VCaP (cell line): Measurements from ENCODE around the gene TJP3.
A peak's percentile ranks its signal among the peaks of the same experiment; 100 is the strongest.

ENCODE experiments used
- H3K27ac ChIP-seq: fragments of 450-650 bp; 2 replicates; pipeline ENCODE4 v1.5.1; 2017
- TF ChIP-seq, protein P1 (sequence below): fragments of 450-650 bp; conservative IDR thresholded peaks from 2 replicates; pipeline ENCODE4 v1.5.1; 2017; ENCODE audit warnings: mild to moderate bottlenecking, moderate library complexity

The TJP3 gene

DNA sequence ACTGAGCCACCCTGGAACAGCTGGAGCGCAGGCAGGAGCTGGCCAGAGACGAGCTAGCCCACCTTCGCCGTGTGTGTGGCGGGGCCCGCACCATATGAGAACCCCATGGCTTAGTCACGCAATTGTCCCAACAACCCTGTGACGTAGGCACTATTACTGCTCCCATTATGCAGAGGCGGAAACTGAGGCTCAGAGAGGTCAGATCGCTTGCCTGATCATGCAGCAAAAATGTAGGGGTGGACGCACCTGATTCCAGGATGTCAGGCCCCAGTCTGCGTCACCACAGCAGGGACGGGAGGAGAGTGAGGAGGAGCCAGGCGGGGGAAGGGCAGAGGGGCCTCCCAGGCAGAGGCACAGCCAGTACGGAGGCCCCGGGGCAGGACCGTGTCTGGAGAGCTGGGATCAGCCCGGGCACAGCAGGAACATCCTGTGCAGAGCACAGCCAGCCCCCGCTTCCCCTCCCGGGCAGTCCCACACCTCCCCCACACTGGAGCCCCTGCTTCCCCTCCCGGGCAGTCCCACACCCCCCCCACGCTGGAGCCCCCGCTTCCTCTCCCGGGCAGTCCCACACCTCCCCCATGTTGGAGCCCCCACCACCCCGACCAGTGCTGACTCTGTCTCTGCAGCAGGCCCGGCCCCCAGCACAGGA is 24.7 kb upstream of the TJP3 start:
- no peak overlapping the region for H3K27ac ChIP-seq
- TF ChIP-seq, protein P1, sequence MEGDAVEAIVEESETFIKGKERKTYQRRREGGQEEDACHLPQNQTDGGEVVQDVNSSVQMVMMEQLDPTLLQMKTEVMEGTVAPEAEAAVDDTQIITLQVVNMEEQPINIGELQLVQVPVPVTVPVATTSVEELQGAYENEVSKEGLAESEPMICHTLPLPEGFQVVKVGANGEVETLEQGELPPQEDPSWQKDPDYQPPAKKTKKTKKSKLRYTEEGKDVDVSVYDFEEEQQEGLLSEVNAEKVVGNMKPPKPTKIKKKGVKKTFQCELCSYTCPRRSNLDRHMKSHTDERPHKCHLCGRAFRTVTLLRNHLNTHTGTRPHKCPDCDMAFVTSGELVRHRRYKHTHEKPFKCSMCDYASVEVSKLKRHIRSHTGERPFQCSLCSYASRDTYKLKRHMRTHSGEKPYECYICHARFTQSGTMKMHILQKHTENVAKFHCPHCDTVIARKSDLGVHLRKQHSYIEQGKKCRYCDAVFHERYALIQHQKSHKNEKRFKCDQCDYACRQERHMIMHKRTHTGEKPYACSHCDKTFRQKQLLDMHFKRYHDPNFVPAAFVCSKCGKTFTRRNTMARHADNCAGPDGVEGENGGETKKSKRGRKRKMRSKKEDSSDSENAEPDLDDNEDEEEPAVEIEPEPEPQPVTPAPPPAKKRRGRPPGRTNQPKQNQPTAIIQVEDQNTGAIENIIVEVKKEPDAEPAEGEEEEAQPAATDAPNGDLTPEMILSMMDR: no peak

DNA sequence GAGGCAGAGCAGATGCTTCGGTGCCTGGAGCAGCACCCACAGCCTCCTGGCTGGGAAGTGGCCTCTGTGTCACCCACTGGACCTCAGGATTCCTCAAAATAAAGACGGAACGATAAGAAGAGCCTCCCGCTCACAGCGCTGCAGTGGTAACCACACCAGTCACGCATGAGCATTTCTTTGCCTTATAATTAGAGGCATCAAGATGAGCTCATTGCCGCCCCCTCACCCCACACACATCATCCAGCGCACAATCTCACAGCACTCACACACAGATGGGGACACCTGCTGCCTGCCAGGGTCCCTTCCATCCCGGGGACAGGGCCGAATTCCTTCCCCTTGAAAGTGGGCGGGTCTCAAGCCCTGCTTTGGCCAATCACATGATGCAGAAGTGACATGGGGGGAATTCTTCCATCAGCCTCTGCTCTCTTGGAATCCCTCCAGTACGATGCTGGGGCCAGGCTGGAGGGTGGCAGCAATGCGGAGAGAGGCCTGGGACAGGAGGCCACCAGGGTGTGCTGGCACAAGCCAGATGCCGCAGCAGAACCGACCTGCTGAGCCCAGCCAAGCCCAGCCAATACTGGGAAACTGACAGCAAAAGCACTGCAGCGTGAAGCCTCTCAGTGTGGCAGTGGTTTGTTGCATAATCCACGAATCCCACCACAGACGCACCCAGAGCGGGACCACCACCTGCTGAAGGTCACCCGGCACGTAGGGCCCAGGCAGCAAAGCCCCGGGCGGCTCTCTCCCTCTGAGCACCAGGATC is 23.9 kb upstream of the TJP3 start:
- no peak overlapping the region for H3K27ac ChIP-seq
- TF ChIP-seq, protein P1: no peak

DNA sequence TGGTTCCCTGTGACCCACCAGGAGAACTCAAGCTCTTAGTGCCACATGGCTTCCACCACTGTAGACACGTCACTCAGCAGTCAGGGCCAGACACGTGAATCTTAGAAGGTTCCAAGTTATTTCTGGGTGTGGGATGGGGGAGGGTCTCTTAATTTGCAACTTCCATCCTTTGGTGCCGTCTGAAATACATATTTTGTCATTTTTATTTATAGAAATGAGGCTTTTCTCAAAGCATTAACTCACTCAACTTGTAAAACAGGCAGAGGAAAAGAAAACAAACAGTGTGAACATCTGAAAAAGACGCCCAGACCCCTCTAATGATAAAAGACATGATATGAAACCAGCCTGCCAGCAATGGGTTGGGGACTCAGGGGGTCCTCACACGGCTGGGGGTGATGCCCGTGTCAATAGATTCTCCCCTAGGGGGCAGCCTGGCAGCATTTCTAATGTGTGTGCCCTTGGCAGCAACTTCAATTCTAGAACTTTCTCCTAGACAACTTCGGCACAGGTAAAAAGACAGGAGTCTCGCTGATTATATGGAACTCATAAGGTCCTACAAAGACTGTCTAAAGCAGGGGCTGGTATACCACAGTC is 23.3 kb upstream of the TJP3 start:
- H3K27ac ChIP-seq: no peak overlapping the region
- TF ChIP-seq, protein P1: no peak

DNA sequence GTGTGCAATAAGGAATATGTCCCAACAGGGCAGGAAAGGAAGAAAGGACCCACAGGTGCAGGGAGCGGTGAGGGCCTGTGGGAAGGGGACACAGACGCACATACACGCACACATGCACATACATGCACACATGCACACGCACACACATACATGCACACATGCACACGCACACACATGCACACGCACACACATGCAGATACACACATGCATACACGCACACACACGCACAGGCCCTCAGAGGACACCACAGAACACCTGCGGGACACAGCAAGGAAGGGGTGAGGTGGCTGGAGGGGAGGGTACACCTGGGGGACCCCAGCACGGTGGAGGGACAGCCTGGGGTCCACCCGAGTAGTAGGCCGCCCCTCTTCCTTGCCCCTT is 20.8 kb upstream of the TJP3 start:
- TF ChIP-seq, protein P1: no peak
- H3K27ac ChIP-seq: peak overlapping the region; percentile 53

DNA sequence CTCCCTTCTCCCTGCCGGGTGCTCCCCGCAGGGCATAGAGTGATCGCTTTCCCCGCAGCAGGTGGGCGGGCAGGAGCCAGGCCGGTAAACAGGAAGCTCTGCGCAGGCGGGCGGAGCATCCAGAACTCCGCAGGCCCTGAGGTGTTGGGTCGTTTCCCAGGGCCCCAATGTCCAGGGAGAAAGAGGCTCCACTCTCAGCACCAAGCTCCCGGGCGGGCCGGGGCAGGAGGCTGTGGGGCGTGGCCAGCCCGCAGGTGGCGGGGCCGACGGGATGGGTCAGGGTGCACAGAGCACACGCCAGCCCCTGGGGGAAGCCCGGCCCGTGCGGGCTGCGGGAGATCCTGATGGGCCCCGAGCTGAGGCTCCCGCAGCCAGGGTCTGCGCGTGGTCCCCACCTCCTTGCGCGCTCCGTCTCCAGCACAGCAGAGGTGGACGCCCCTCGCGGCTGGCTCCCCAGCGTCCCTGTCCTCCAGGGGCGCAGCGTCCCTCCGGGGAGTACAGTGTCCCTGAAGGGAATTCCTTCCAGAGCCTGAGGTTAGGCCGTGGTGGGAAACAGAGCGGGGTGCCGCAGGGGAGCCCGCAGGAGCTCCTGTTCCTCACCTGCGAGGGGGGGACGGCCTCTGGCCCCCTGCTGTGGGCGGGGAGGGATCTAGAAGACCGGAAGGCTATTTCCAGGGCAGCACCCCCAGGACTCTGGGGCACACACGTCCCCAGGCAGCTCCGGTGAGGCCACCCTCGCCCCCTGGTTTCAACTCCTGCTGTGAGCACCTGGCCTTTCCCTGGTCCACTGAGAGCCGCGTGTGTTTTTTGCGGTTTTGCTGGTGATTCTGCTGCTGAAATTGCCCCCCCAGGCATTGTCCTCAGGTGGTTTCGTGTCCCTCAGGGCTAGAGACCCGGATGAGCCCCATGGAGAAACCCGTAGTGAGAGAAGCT is 20.1 kb upstream of the TJP3 start:
- TF ChIP-seq, protein P1: no peak
- H3K27ac ChIP-seq: peak overlapping the region; percentile 53

DNA sequence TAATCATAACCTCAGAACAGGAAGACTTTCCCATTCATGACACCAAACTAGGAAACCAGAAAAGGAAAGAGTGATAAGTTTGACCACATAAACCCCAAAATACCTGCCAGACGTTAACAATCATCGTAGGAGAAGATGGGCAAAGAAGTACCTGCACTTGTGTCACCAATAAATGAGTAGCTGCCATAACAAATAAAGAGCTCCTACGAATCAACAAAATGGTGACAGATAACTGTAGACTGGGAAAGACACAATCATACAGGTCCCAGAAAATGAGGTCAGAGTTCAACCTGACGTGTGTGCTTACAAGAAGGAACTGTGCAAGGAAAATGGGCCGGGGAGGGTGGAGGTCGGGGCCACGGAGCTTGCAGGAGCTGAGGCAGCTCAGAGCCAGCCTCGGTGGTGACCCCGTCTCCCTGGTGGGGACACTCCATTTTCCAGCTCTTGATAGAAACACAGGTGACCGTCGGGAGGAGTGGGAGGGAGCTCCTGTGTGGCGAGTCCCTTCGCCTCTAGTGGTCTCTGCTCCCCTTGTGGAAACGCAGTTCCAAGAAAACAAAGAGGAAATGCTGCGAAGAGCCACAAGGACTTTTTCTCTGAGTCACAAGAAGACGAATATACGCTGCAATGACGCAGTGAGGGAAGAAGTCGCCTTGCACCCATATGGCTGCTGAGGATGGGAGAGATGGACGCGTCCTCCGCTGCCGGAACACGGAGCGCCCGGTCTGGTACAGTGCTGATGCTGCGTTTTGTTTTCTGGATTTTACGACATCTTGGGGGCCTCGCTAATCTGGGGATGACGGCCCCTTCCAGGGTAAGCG is 17.4 kb upstream of the TJP3 start:
- no peak overlapping the region for H3K27ac ChIP-seq
- TF ChIP-seq, protein P1: no peak
